ENCODE results near the gene TMEM87A.
"Not testable (repeated sequence)": the region's sequence is repeated elsewhere in the genome, so short reads cannot be mapped to it uniquely, and the experiment has no call there.

The TMEM87A gene

DNA sequence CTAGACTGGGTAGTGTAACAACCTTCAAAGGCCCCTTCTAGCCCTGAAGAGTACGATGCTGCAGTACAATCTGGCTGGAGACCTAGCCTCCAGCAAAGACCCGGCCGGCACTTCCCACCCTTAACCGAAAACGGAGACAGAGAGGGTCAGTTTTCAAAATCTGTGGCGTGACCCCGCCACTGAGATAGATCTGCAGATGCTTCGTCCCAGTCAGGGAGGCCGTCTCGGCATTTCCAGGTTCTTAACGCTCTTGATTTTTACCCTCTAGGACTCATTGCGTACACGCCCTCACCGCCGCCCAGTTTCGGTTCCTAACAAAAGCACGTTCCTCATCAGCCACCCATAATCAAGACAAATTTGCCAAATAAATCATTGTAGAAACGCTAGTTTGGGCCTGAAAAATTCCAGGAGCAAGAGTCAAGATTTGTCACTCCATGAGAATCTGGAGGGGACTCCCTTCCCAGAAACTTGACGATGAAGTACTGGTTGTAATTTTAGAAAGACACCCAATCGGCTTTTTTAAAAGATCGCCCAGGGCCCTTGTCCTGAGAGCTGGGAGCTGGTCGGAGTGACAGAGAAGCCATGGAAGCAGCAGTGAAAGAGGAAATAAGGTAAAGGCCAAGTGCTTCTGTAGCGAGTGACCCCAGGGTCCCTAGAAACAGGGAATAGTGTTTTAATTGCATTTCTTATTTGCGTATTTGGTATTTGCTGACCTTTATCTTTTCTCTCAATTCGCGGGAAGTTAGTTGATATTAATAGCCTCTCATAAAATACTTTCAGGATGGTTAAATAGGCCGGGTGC is 868 bp upstream of the TMEM87A start:
- DNase-seq (ENCODE audit: low read depth in 2 of 2): peak; percentile 46 to 47

DNA sequence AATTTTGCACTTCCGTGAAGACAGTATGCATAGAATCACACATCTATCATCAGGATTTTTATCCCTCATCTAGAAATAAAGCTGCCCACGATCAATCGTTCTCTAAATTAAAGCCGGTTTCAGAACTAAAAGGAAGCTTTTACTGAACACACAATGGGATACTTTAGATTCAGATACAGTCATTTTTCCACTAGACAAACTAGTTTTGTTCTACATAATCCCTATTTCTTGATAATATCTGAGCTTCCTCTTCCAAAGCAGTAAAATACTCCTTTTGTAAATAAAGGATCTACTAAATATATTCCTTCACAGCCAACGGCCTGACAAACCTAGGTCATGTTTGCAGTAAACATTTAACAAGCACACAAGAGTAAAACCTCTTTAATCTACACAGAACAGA is 2.2 kb downstream of the TMEM87A start:
- DNase-seq (ENCODE audit: low read depth in 2 of 2): no peak

DNA sequence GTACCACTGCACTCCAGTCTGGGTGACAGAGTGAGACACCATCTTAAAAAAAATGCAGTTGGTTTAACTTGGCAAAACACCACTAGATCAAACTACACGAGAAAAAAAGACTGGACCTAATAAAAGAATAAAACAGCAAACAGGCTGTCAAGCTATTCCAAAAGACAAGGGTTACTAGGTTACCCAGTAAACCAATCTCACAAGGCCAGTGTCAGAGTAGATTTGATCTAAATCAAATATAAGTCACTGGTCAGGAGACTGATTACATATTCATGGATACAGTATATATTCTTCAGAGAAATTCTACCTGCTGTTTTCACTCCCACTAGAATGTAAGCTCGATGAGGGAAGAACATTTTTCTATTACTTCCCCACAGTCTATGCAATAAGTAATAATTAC is 2.7 kb downstream of the TMEM87A start:
- no peak for DNase-seq (ENCODE audit: low read depth in 2 of 2)

DNA sequence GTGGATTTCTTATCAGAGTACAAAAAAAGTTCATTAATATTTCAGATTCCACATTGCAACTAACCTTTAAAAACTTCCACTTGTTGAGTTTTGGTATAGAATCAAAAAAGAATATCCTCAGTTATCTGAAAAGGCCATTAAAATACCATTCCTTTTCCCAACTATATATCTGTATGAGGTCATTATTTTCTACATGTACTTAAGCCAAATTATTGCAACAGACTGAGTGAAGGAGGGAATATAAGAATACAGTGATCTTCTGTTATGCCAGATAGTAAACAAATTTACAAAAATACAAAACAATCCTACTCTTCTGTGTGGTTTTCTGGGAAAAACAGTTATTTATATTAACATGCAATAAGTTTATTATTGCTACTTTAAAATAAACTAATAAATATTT is 5.9 kb downstream of the TMEM87A start:
- DNase-seq (ENCODE audit: low read depth in 2 of 2): no peak

DNA sequence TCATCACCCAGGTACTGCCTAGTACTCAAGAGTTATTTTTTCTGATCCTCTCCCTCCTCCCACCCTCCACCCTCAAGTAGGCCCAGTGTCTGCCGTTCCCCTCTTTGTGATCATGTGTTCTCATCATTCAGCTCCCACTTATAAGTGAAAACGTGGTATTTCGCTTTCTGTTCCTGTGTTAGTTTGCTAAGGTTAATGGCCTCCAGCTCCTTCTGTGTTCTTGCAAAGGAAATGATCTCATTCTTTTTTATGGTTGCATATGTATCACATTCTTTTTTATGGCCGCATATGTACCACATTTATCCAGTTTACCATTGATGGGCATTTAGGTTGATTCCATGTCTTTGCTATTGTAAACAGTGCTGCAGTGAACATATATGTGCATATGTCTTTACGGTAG is 8.4 kb downstream of the TMEM87A start:
- DNase-seq (ENCODE audit: low read depth in 2 of 2): no peak

DNA sequence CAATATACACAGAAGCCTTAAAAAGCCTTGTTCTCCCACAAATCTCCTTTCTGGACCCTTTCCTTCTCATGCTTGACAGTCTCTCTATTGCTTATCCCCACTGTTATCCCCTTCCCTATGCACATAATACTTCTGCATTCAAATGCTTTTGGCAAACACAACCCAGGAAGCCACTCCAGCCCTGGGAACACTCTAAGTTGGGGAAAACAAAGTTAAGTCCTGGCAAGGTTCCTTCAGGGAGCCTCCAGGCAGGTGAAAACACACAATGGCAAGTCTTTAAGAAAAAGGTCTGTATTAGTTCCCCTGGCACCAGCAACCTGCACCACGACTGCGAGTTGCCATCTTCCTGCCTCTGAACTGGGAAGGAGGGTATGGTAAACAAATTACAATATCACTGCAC is 19.9 kb downstream of the TMEM87A start:
- DNase-seq (ENCODE audit: low read depth in 2 of 2): no peak

DNA sequence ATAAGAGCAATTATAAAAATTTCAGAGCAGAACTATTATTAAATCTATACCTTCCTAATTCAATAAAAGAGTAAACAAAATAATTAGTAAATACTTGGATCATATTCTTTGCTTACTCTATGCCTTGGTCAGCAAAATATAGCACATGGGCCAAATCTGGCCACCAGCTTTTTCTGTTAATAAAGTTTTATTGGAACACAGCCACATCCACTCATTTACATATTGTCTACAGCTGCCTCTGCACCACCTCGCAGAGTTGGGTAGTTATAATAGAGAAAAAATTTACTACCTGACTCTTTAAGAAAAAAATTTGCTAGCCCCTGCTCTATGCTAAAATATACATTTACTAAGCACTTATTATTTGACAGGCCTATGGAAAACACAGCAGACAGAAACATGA is 32.4 kb downstream of the TMEM87A start:
- DNase-seq (ENCODE audit: low read depth in 2 of 2): no peak

DNA sequence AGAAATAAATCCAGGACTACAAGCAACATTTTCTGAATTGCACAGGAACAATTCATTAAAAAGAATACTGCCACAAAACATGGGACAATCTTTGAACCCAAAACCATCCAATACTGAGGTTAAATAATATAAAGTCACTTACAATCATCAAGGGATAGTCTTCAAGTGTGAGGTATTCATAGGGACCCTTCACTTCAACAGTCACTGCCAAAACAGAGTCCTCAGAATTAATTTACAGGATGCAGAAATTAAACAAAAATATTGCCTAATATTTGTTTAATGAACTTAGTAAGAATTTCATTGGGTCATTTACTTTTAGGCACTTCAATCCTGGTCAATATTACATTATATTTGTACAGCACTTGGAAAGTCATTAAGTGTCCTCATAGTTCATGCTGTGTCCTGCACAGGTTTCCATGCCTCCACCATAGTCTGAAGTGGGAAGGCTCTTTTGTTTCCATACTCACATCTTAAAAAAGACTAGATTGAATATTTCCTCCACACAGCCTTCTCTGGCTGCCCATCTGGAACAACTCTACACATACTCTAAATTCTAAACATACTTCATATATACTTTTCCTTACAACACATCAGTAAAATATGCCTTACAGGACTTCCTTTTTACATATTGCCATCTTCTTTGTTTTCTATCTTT is 33.6 kb downstream of the TMEM87A start:
- DNase-seq (ENCODE audit: low read depth in 2 of 2): no peak

DNA sequence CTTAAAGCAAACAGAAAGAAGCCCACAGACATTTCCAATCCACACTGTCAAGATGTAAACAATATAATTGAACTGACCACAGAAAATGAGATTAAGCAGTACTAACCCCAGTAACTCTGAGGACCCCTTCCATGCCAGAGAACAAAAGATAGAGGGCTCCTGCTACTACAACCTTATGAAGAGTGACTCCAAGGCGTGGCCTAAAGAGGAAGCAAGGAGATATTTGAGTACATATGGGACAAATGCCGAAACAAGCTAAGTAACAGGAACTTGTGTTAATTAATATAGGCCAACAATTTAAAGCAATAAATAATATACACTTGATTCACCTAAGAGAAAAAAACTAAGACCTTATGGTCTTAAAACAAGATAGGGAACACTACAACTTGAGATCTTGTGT is 40.1 kb downstream of the TMEM87A start:
- DNase-seq (ENCODE audit: low read depth in 2 of 2): no peak

DNA sequence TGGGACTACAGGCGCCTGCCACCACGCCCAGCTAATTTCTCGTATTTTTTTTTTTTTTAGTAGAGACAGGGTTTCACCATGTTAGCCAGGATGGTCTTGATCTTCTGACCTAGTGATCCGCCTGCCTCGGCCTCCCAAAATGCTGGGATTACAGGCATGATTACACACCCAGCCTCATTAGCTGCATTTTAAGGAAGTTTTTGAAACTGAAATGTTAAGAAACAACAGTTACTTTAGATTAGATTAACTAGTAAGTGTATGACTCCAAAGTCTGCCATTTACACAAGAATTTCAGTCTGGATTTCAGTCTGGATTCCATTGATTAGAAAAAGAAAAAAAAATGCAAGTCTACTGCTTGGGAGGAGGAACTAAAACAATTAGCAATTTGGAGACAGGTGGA is 40.6 kb downstream of the TMEM87A start:
- DNase-seq (ENCODE audit: low read depth in 2 of 2): no peak

DNA sequence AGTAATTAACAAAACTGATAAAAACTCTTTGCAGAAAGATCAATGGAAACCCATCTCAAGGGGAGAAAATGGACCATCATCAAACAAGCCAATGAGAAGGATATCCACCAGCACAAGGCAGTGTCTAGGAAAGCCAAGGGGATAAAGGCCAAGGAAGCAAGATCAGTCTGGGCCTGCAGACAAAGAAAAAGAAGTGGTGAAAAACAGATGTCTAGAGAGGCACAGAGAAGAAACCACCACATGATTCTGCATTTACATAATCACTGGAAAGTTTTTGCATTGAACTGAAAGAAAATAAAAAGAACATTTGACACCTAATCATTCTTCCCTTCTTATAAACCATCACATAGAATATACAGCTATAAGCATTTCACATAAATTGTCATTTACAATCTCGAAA is 42.1 kb downstream of the TMEM87A start:
- no peak for DNase-seq (ENCODE audit: low read depth in 2 of 2)

DNA sequence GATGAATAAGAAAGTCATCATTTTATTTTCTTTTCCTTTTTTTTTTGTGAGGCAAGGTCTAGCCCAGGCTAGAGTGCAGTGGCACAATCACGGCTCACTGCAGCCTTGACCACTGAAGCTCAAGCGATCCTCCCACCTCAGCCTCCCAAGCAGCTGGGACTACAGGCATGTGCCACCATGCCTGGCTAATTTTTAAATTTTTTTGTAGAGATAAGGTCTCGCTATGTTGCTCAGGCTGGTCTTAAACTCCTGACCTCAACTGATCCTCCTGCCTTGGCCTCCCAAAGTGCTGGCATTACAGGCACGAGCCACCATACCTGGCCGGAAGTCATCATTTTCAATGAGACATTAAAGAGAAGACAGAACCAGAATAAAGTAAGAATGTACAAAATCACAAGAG is 44.3 kb downstream of the TMEM87A start:
- DNase-seq (ENCODE audit: low read depth in 2 of 2): not testable (repeated sequence)

DNA sequence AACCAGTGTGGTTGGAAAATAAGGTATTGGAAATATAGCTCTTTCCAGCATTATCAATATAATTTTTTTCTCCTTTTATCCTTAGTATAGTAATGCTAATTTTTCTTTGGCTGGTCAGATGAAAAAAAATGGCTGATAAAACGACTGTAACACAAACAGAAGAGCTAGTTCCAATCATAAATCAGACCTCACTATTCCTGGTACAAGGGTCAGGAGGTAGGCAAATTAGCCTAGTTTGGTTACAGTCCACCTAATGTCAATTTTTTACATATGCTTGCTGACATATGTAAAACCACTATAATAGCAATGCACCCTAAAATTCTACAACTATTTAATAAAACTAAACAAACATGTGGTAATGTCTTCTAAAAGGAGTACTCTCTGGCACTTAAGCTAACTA is 45.2 kb downstream of the TMEM87A start:
- DNase-seq (ENCODE audit: low read depth in 2 of 2): no peak

DNA sequence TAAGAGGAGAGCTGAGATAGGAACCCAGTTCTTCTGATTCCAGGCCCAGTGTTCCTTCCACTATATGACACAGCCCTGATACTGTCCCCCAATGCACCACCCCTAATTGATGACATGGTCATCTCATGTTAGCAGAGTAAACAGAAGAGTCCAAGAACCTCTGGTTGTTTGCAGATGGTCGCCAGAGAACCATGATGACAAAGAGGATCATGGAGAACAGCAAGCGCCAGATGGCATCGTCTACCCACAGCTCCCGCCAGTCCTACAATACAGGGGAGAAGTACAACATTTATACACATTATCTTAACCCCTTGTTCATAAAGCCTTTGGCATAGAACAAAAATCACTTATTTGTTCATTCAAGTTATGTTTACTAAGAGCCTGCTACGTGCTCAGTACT is 46.6 kb downstream of the TMEM87A start:
- DNase-seq (ENCODE audit: low read depth in 2 of 2): no peak

DNA sequence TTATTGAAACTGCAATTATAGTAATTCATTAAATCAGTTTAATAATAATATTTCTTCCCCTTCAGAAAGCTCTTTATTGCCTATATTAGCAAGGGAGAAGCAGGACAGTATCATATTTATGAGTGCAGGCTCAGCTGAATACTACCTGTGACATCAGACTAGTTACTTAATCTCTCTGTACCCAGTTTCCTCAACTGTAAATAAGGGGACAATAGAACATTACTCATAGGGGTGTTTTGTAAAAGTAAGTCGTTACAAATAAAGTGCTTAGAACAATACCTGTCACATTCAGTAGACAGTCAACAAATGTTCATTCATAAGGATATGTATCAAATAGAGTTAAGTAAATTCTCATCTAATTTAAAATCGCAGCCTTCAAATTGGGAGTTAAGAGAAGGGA is 53.0 kb downstream of the TMEM87A start:
- DNase-seq (ENCODE audit: low read depth in 2 of 2): no peak

DNA sequence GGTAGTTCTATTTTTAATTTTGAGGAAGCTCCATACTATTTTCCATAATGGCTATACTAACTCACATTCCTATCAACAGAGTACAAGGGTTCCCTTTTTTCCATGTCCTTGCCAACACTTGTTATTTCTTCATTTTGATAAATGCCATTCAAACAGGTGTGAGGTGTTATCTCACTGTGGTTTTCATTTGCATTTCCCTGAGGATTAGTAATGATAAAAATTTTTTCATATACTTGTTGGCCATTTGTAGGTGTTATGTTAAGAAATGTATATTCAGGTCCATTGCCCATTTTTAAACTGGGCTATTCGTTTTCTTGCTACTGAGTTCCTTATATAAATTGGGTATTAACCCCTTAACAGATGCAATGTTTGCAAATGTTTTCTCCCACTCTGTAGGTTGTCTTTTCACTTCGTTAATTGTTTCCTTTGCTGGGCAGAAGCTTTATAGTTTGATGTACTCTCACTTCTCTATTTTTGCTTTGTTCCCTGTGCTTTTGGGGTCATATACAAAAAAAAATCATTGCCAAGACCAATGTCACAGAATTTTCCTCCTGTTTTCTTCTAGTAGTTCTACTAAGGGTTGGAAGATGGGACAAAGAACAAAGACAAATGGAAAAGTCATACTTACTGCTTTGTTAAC is 54.2 kb downstream of the TMEM87A start:
- no peak for DNase-seq (ENCODE audit: low read depth in 2 of 2)

DNA sequence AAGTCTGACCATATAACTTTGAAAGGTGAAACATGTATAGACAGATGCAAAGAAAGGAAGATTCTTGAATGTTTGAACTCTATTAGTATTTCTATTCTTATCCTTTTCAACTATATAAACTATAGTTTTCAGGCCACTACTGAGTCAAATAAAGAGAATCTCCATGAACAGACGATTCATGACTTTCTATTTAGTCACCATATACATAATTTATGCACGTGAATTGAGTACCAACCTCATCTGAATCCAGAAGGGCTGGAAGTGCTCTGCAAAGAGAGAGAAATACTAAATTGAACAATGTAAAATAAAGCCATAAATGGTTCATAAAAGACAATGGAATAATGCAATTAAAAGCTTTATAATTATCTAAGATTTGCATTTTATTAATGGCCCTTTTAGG is 55.7 kb downstream of the TMEM87A start:
- DNase-seq (ENCODE audit: low read depth in 2 of 2): no peak

DNA sequence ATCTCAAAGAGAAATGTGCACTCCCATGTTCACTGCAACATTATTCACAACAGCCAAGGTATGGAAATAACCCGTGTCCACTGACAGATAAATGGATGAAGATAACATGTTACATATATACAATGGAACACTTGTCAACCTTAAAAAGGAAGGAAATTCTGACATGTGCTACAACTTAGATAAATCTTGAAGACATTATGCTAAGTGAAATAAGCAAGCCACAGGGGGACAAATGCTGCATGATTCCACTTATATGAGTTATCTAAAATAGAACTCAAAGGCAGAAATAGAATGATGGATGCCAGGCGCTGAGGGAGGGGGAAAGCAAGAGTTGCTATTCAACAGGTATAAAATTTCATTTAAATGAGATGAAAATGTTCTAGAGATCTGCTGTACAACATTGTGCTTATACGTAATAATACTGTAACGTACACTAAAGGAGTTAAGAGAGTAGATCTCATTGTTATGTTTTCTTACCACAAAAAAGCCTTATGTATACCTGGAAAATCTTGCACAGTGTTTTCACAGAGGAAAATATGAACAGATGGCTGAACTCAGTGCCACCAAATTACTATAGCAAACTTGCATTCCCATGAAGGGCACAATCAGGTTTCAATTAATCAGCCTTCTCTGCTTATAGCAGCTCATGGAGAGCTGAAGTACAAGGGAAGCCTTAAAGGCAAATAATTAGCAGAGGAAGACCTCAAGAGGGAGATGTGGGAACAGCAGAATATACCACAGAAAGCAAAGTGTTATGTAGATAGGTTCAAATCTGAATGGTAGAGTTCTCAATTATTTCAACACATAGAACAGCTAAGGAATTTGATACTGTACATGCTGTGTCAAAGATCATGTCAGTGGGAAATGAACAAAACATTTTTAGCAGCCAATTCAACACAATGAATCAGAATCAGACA is 57.1 kb downstream of the TMEM87A start:
- DNase-seq (ENCODE audit: low read depth in 2 of 2): no peak

DNA sequence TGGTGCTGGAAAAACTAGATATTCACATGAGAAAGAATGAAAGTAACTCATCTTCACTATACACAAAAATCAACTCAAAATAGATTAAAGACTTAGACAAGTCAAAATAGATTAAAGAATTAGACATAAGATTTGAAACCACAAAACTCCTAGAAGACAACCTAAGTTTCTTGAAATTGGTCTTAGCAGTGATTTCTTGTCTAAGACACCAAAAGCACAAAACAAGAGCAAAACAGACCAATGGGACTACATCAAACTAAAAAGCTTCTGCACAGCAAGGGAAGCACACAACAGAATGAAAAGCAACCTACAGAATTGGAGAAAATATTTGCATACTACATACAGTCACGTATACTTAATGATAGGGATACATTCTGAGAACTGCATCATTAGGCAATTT is 58.6 kb downstream of the TMEM87A start:
- DNase-seq (ENCODE audit: low read depth in 2 of 2): no peak

DNA sequence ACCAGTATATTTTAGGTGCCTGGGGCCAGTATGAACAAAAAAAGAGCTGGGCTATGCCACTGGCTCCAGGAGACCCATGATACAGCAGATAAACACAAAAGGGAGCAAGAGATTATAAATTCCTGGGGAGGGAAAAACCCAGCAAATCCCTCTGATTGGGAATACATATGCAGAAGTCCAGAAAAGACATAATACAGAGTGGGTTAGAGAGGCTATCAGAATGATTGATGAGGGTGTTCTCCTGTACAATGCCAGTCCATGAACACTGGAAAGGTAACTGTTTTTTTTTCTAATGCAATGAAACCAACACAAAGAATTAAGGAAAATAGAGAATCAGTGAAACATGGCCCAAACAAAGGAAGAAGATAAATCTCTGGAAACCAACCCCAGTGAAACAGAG is 59.7 kb downstream of the TMEM87A start:
- no peak for DNase-seq (ENCODE audit: low read depth in 2 of 2)

DNA sequence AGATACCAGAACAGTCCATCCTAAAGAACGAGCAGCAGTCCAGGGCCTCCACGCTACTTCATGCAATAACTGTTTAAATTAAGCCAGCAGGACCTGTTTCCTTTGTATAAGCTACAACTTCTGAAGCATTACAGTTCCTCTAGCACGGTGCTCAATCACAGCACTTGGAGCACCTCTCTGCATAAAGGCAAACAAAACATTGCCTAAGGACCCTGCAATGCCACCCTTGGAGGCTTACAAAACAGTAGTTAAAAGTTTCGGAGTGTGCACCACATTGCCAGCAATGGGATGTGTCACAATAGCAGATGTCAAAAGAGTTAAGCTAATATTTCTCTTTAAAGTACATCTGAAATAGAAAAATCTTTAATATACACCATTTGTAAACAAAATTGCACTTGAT is 62.5 kb downstream of the TMEM87A start:
- no peak for DNase-seq (ENCODE audit: low read depth in 2 of 2)

Data from stimulated activated CD8-positive, alpha-beta memory T cell treated with anti-CD3 and anti-CD28 coated beads, Interleukin-7, amount 100 ng/mL, for 4 hours (primary cell).